Suprapubic skin (tissue), 4 donors: Measurements from ENCODE around the gene NCAN. TPM values are rescaled to one million over a fixed set of nuclear protein-coding genes. Genes with fewer than 3 reads are reported as not detected.

Experiments used
- DNase-seq, 2 donors: peaks; one replicate each; pipeline ENCODE4 v3.0.0-alpha.2; 2019; ENCODE audit warnings: low spot score in 2 of 2
- H3K27ac ChIP-seq: fragments of 200-600 bp; sonication (generic); one replicate; pipeline ENCODE4 v1.5.1; 2019
- H3K27me3 ChIP-seq: fragments of 200-600 bp; sonication (generic); one replicate; pipeline ENCODE4 v1.5.1; 2019
- H3K36me3 ChIP-seq: fragments of 200-600 bp; sonication (generic); one replicate; pipeline ENCODE4 v1.5.1; 2019
- H3K4me1 ChIP-seq: fragments of 200-600 bp; sonication (generic); one replicate; pipeline ENCODE4 v1.5.1; 2019
- H3K4me3 ChIP-seq: fragments of 200-600 bp; sonication (generic); one replicate; pipeline ENCODE4 v1.5.1; 2019; ENCODE audit warnings: mild to moderate bottlenecking
- H3K9me3 ChIP-seq: fragments of 200-600 bp; sonication (generic); one replicate; pipeline ENCODE4 v1.5.1; 2019
- EP300 ChIP-seq: sonication (generic); formaldehyde crosslinking; IDR thresholded peaks from one replicate; pipeline ENCODE4 v1.6.1; 2017; ENCODE audit warnings: antibody characterized with exemption
- POLR2A ChIP-seq, 2 donors: fragments of 450-650 bp; IDR thresholded peaks; one replicate each; pipeline ENCODE4 v1.6.1; 2017; ENCODE audit warnings: antibody characterized with exemption in 2 of 2, mild to moderate bottlenecking in 2 of 2, moderate library complexity in 2 of 2
- POLR2AphosphoS5 ChIP-seq, 3 donors: sonication (generic); formaldehyde crosslinking; IDR thresholded peaks; one replicate each; pipeline ENCODE4 v1.6.1; 2017; ENCODE audit warnings: antibody characterized with exemption in 3 of 3
- WGBS: methylation state at CpG from one replicate; pipeline ENCODE4 v1.1.5; 2018; 5-methylcytosine and 5-hydroxymethylcytosine counted together
- total RNA-seq, 4 donors: library from RNA; depleted of rRNA; stranded (reverse); fragments of >200 nt; gene quantifications; one replicate each; pipeline ENCODE4 v1.1.0, GENCODE V29; 2016
- TF ChIP-seq, protein P1 (sequence below), 2 donors: fragments of 200-600 bp in 1 of 2; fragments of 450-650 bp in 1 of 2; sonication (generic) in 1 of 2; IDR thresholded peaks; one replicate each; pipeline ENCODE4 v1.5.1; 2016 to 2019; ENCODE audit warnings: antibody characterized with exemption in 2 of 2, mild to moderate bottlenecking in 1 of 2, moderate library complexity in 1 of 2

Gene NCAN
- total RNA-seq, 4 donors from 2014 or later: not detected

DNA sequence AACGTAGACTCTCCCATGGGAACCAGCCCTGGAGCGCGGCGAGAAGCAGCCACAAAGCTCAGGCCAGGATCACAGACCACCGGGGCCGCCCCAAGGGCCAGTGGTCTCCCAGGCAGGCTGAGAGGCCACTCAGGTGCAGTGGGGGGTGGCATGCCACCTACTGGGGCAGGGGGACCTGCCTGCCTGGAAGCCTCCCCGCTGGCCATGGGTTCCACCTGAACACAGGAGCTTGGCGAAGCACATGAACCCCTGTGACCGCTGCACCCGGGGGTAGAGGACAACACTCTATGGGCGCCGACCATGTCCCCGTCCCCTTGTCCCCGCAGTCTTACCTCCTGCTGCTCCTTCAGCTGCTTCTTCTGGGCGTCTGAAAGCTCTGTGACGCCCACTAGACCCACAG lies 68.1 kb downstream of the NCAN start:
- DNase-seq: no peak
- H3K36me3 ChIP-seq: peaks cover 90% of the 10 kb centered on the region
- TF ChIP-seq POLR2A (IDR thresholded peaks at IDR 0.05) (no peak), POLR2AphosphoS5 (IDR thresholded peaks at IDR 0.05) (no peak), EP300 (no peak)
- TF ChIP-seq, protein P1, sequence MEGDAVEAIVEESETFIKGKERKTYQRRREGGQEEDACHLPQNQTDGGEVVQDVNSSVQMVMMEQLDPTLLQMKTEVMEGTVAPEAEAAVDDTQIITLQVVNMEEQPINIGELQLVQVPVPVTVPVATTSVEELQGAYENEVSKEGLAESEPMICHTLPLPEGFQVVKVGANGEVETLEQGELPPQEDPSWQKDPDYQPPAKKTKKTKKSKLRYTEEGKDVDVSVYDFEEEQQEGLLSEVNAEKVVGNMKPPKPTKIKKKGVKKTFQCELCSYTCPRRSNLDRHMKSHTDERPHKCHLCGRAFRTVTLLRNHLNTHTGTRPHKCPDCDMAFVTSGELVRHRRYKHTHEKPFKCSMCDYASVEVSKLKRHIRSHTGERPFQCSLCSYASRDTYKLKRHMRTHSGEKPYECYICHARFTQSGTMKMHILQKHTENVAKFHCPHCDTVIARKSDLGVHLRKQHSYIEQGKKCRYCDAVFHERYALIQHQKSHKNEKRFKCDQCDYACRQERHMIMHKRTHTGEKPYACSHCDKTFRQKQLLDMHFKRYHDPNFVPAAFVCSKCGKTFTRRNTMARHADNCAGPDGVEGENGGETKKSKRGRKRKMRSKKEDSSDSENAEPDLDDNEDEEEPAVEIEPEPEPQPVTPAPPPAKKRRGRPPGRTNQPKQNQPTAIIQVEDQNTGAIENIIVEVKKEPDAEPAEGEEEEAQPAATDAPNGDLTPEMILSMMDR (IDR thresholded peaks at IDR 0.05): no peak
- no peak overlapping the region for H3K4me3 ChIP-seq
- 97% methylated on average over 10 of the region's 16 CpGs for WGBS
- no peaks in the 10 kb centered on the region for H3K9me3 ChIP-seq
- no peaks in the 10 kb centered on the region for H3K4me1 ChIP-seq
- no peak overlapping the region for H3K27ac ChIP-seq
- no peaks in the 10 kb centered on the region for H3K27me3 ChIP-seq

DNA sequence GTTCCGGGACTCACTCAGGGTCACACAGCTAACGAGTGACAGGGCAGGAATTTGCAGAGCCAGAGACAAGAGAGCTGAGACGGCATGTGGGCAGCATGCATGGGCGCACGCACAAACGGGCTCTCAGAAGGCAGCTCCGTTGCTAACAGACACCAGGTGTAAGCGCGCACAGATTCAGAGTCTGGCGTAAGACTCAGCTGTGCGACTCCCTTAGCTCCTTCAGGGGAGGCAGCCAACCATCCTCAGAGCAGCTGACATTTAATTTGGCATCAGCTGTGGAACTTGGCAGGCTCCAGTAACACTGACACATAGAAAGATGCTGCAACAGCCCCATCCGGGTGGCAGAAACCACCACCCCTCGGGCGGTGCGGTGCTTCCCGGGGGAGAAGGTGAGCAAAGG lies 68.8 kb downstream of the NCAN start:
- Histone ChIP-seq H3K4me3 (no peak overlapping the region), H3K27me3 (no peaks in the 10 kb centered on the region), H3K9me3 (no peaks in the 10 kb centered on the region), H3K27ac (no peak overlapping the region), H3K4me1 (no peaks in the 10 kb centered on the region), H3K36me3 (peaks cover 93% of the 10 kb centered on the region)
- WGBS: 87% methylated on average over 6 of the region's 16 CpGs
- DNase-seq: no peak
- TF ChIP-seq, protein P1 (IDR thresholded peaks at IDR 0.05): no peak

DNA sequence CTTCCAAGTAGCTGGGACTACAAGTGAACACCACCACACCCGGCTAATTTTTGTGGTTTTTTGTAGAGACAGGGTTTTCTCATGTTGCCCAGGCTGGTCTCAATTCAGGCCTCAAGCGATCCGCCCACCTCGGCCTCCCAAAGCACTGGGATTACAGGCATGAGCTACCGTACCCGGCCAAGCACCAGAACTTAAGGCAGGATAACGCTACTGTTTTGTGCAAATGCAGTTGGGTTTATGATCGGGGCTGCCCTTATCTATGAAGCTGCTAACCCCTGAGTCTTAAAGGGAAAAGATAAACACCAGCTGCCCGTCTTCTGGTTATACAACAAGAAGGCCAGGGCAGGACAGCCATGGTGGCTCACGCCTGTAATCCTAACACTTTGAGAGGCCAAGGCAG lies 73.9 kb downstream of the NCAN start:
- no peaks in the 10 kb centered on the region for H3K27me3 ChIP-seq
- no peak overlapping the region for H3K27ac ChIP-seq
- H3K4me1 ChIP-seq: no peaks in the 10 kb centered on the region
- no peak overlapping the region for H3K4me3 ChIP-seq
- no peak for TF ChIP-seq POLR2A (IDR thresholded peaks at IDR 0.05)
- no peak for TF ChIP-seq EP300
- TF ChIP-seq POLR2AphosphoS5 (IDR thresholded peaks at IDR 0.05): no peak
- TF ChIP-seq, protein P1 (IDR thresholded peaks at IDR 0.05): no peak
- H3K9me3 ChIP-seq: no peaks in the 10 kb centered on the region
- DNase-seq: no peak
- peaks cover 86% of the 10 kb centered on the region for H3K36me3 ChIP-seq
- 97% methylated on average over 10 of the region's 10 CpGs for WGBS

DNA sequence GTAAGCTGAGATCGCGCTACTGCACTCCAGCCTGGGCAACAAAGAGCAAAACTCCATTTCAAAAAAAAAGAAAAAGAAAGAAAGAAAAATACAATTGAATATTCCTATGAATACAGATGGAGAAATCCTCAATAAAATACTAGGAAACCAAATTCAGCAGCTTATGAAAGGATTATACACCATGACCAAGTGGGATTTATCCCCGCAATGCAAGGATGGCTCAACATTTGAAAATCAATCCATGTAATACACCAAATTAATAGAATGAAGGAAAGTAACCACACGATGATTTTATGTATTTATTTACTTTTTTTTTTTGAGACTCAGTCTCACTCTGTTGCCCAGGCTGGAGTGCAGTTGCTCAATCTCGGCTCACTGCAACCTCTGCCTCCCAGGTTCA lies 80.8 kb downstream of the NCAN start:
- peaks cover 75% of the 10 kb centered on the region for H3K36me3 ChIP-seq
- H3K4me3 ChIP-seq: no peak overlapping the region
- no peaks in the 10 kb centered on the region for H3K27me3 ChIP-seq
- no peaks in the 10 kb centered on the region for H3K9me3 ChIP-seq
- no peak for DNase-seq
- WGBS: 91% methylated on average over 5 of the region's 5 CpGs
- H3K4me1 ChIP-seq: no peaks in the 10 kb centered on the region
- TF ChIP-seq POLR2AphosphoS5 (IDR thresholded peaks at IDR 0.05): no peak
- no peak for TF ChIP-seq EP300
- no peak for TF ChIP-seq POLR2A (IDR thresholded peaks at IDR 0.05)
- TF ChIP-seq, protein P1 (IDR thresholded peaks at IDR 0.05): no peak
- H3K27ac ChIP-seq: no peak overlapping the region

DNA sequence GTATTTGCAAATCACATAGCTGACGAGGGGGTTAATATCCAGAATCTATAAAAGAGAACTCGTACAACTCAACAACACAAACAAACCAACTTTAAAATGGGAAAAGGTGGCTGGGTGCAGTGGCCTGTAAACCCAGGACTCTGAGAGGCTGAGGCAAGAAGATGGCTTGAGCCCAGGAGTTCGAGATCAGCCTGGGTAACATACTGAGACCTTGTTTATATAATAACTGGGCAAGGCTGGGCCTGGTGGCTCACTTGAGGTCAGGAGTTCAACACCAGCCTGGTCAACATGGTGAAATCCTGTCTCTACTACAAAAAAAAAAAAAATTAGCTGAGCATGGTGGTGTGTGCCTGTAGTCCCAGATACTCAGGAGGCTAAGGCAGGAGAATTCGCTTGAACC lies 83.2 kb downstream of the NCAN start:
- Histone ChIP-seq H3K9me3 (no peaks in the 10 kb centered on the region), H3K36me3 (peaks cover 72% of the 10 kb centered on the region), H3K27me3 (no peaks in the 10 kb centered on the region), H3K4me1 (no peaks in the 10 kb centered on the region), H3K4me3 (no peak overlapping the region), H3K27ac (no peak overlapping the region)
- 89% methylated on average over 4 of the region's 4 CpGs for WGBS
- no peak for DNase-seq
- TF ChIP-seq POLR2AphosphoS5 (IDR thresholded peaks at IDR 0.05) (no peak), EP300 (no peak), POLR2A (IDR thresholded peaks at IDR 0.05) (no peak)
- TF ChIP-seq, protein P1 (IDR thresholded peaks at IDR 0.05): no peak
